HepG2 (cell line): ENCODE measurements around the gene CNIH3. TPM values are rescaled to one million over a fixed set of nuclear protein-coding genes. Genes with fewer than 3 reads are reported as not detected.

Experiments
- AFF4 ChIP-seq: sonication (generic); formaldehyde crosslinking; IDR thresholded peaks from 2 replicates; pipeline ENCODE4 v1.4.0; 2020; ENCODE audit warnings: missing genetic modification reagents
- BCL3 ChIP-seq: sonication (generic); formaldehyde crosslinking; IDR thresholded peaks from 2 replicates; pipeline ENCODE4 v1.5.1; 2020; ENCODE audit warnings: mild to moderate bottlenecking, missing genetic modification reagents, moderate library complexity
- BHLHE40 ChIP-seq: IDR thresholded peaks from 2 replicates; pipeline ENCODE4 v1.6.1; 2011; ENCODE audit warnings: low read length, improper control_type of control experiment
- HNRNPLL ChIP-seq: fragments of 200-400 bp; formaldehyde crosslinking; IDR thresholded peaks from 2 replicates; pipeline ENCODE4 v1.6.1; 2017; ENCODE audit warnings: mild to moderate bottlenecking, low read depth, low read length; ENCODE audit not compliant: poor library complexity, severe bottlenecking
- KDM4B ChIP-seq: sonication (generic); formaldehyde crosslinking; IDR thresholded peaks from 2 replicates; pipeline ENCODE4 v1.4.0; 2020; ENCODE audit warnings: missing genetic modification reagents
- NCOA5 ChIP-seq: sonication (generic); formaldehyde crosslinking; IDR thresholded peaks from 2 replicates; pipeline ENCODE4 v1.4.0; 2020; ENCODE audit warnings: missing genetic modification reagents
- REXO4 ChIP-seq: sonication (generic); formaldehyde crosslinking; IDR thresholded peaks from 2 replicates; pipeline ENCODE4 v1.8.0; 2022; ENCODE audit warnings: missing genetic modification reagents, mild to moderate bottlenecking, borderline replicate concordance
- SMAD1 ChIP-seq: sonication (generic); formaldehyde crosslinking; IDR thresholded peaks from 2 replicates; pipeline ENCODE4 v1.4.0; 2020; ENCODE audit warnings: missing genetic modification reagents, low read depth, mild to moderate bottlenecking, borderline replicate concordance
- TAF1 ChIP-seq: sonication (generic); formaldehyde crosslinking; IDR thresholded peaks from 2 replicates; pipeline ENCODE4 v1.4.0; 2020; ENCODE audit warnings: missing genetic modification reagents
- TAF15 ChIP-seq: fragments of 200-400 bp; formaldehyde crosslinking; IDR thresholded peaks from one replicate; pipeline ENCODE4 v1.6.1; 2018; ENCODE audit warnings: mild to moderate bottlenecking, low read depth, low read length; ENCODE audit not compliant: poor library complexity, severe bottlenecking
- ZBTB38 ChIP-seq: sonication (generic); formaldehyde crosslinking; IDR thresholded peaks from 2 replicates; pipeline ENCODE4 v1.5.1; 2020; ENCODE audit warnings: mild to moderate bottlenecking, missing genetic modification reagents
- ZBTB44 ChIP-seq: sonication (generic); formaldehyde crosslinking; IDR thresholded peaks from 2 replicates; pipeline ENCODE4 v1.4.0; 2020; ENCODE audit warnings: missing genetic modification reagents
- ZNF121 ChIP-seq: sonication (generic); formaldehyde crosslinking; IDR thresholded peaks from 2 replicates; pipeline ENCODE4 v1.5.0; 2020; ENCODE audit warnings: mild to moderate bottlenecking, missing genetic modification reagents
- ZNF451 ChIP-seq: sonication (generic); formaldehyde crosslinking; IDR thresholded peaks from 2 replicates; pipeline ENCODE4 v1.5.0; 2020; ENCODE audit warnings: mild to moderate bottlenecking, missing genetic modification reagents
- ZNF674 ChIP-seq: sonication (generic); formaldehyde crosslinking; IDR thresholded peaks from 2 replicates; pipeline ENCODE4 v1.5.0; 2020; ENCODE audit warnings: low read depth, mild to moderate bottlenecking, missing genetic modification reagents
- ZNF687 ChIP-seq: sonication (generic); formaldehyde crosslinking; IDR thresholded peaks from 2 replicates; pipeline ENCODE4 v1.5.1; 2020; ENCODE audit warnings: mild to moderate bottlenecking, missing genetic modification reagents, moderate library complexity
- polyA plus RNA-seq, 8 experiments: library from polyadenylated mRNA; depleted of rRNA in 3 of 8; stranded (reverse) in 7 of 8; unstranded in 1 of 8; fragments of >200 nt; fragmentation: Illumina TruSeq in 4 of 8; extraction: Trizol in 4 of 8; gene quantifications; 2 replicates each; pipeline versions ENCODE4 v1.2.1 to v1.2.3, GENCODE V29; 2011 to 2016; ENCODE audit warnings: low read depth in 4 of 8, missing spikeins in 1 of 8, mixed read lengths in 1 of 8; ENCODE audit not compliant: insufficient read depth in 1 of 8
- total RNA-seq, 5 experiments: library from RNA; depleted of rRNA; stranded (reverse); fragments of >200 nt; fragmentation: Illumina TruSeq; extraction: Trizol; gene quantifications; 2 replicates each; pipeline ENCODE4 v1.2.3, GENCODE V29; 2016; ENCODE audit warnings: low read depth in 1 of 5

The CNIH3 gene
- total and polyA plus RNA-seq, 2 of the 13 experiments (the other 11 are each of a cell fraction or from before 2014, with no cell fraction given): 0.36 to 1.1 TPM

- TF ChIP-seq BHLHE40: no peak
- TF ChIP-seq ZBTB44: no peak
- TF ChIP-seq HNRNPLL: no peak
- no peak for TF ChIP-seq ZNF674
- no peak for TF ChIP-seq ZNF121 (CRISPR knock-in tag)
- TF ChIP-seq ZBTB38: no peak
- TF ChIP-seq TAF1 (CRISPR knock-in tag): no peak
- TF ChIP-seq ZNF451 (CRISPR knock-in tag): no peak
- no peak for TF ChIP-seq KDM4B (CRISPR knock-in tag)
- TF ChIP-seq REXO4 (CRISPR knock-in tag): no peak
- no peak for TF ChIP-seq NCOA5 (CRISPR knock-in tag)
- no peak for TF ChIP-seq TAF15
- no peak for TF ChIP-seq AFF4 (CRISPR knock-in tag)
- no peak for TF ChIP-seq SMAD1 (CRISPR knock-in tag)
- TF ChIP-seq BCL3 (CRISPR knock-in tag): no peak
- TF ChIP-seq ZNF687 (CRISPR knock-in tag): no peak
These were observed 3.9 kb upstream of the CNIH3 start (continued) for GRCh38 chr1:224612246-224612645.
